NT2/D1 (cell line): ENCODE results near the gene PTPRN2.

Experiments used
- SUZ12 ChIP-seq: IDR thresholded peaks from 2 replicates; pipeline ENCODE4 v1.6.1; 2011; ENCODE audit not compliant: insufficient read length, insufficient read depth; ENCODE audit errors: extremely low read depth
- YY1 ChIP-seq: IDR thresholded peaks from 2 replicates; pipeline ENCODE4 v1.6.1; 2011; ENCODE audit not compliant: insufficient read length, insufficient read depth
- ZNF274 ChIP-seq: IDR thresholded peaks from 2 replicates; pipeline ENCODE4 v1.6.1; 2011; ENCODE audit warnings: mild to moderate bottlenecking, low read depth, low read length

DNA sequence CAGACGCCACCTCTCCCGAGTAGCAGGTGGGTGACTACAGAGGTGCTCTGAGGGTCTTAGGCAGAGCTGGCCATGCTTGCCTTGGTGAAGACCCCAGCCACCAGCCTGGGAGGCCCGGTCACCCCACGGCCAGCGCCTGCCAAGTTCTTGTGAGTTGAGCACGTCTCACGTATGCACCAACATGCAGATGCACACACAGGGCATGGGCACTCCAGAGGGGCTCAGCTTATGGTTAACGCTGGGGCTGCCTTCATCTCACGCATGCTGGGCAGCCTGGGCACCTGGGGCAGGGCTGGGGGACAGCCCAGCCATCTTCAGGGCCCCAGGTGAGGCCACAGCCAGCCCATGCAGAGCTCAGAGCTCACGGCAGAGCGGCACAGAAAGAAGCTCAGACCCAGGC, 41.0 kb downstream of the PTPRN2 start:
- TF ChIP-seq SUZ12 (no peak), ZNF274 (no peak), YY1 (no peak)
